ENCODE results near the gene CENATAC. TPM values are rescaled to one million over a fixed set of nuclear protein-coding genes. Genes with fewer than 3 reads are reported as not detected.
A peak's percentile ranks its signal among the peaks of the same experiment; 100 is the strongest.
"Not testable (repeated sequence)": the region's sequence is repeated elsewhere in the genome, so short reads cannot be mapped to it uniquely, and the experiment has no call there.

CENATAC gene
- total RNA-seq, 1 experiment from 2014 or later: 185 TPM

GRCh38 chr11:119055901-119056300 lies 58.0 kb downstream of the CENATAC start:
- CTCF ChIA-PET: interaction anchor here (0.6 to 3.5 kb wide), 5 partner anchors 12 to 150 kb away, joined by 3 to 25 read pairs (median 3); partner anchors contain the start of genes CBL, SLC37A4 and VPS11
- Histone ChIP-seq H3K9me3 (no peaks in the 10 kb centered on the region), H3K4me3 (ENCODE audit: low read depth, low read length) (peak overlapping the region; percentile 94), H3K27me3 (replicated peaks; ENCODE audit: control insufficient read depth, insufficient read depth, low read length) (no peaks in the 10 kb centered on the region), H3K36me3 (ENCODE audit: control insufficient read depth, insufficient read depth, low read length) (peaks cover 15% of the 10 kb centered on the region), H3K4me1 (peaks cover 10% of the 10 kb centered on the region)
- intact Hi-C loops (cut with micrococcal nuclease; ENCODE audit: unreplicated experiment): no loop called here
- no peak for DNase-seq
- peak in 1 of 2 experiments; percentile 7 for TF ChIP-seq CTCF (IDR thresholded peaks at IDR 0.05; ENCODE audit: insufficient read depth in 1 of 2, low read depth in 1 of 2, low read length in 1 of 2, severe bottlenecking in 1 of 2, unreplicated experiment in 1 of 2)
- Mint-ChIP-seq H3K4me1 (ENCODE audit: low read depth, unreplicated experiment) (peaks cover 20% of the 10 kb centered on the region), H3K4me3 (ENCODE audit: unreplicated experiment) (peak overlapping the region; percentile 88), H3K27me3 (ENCODE audit: insufficient read depth, unreplicated experiment) (no peaks in the 10 kb centered on the region), H3K36me3 (ENCODE audit: insufficient read depth, unreplicated experiment) (peaks cover 66% of the 10 kb centered on the region), H3K9me3 (ENCODE audit: unreplicated experiment) (no peaks in the 10 kb centered on the region), H3K27ac (ENCODE audit: unreplicated experiment) (peak overlapping the region; percentile 98)
- POLR2A ChIA-PET: interaction anchor here (0.5 to 2.0 kb wide), 15 partner anchors 9 to 359 kb away, joined by 3 to 18 read pairs (median 4); partner anchors contain the start of genes CBL, DPAGT1, HMBS and SLC37A4
- BruUV-seq (replicated peaks): no TSS peak

GRCh38 chr11:119056421-119056999 lies 58.6 kb downstream of the CENATAC start:
- Mint-ChIP-seq H3K4me1 (ENCODE audit: low read depth, unreplicated experiment) (peaks cover 20% of the 10 kb centered on the region), H3K36me3 (ENCODE audit: insufficient read depth, unreplicated experiment) (peaks cover 60% of the 10 kb centered on the region), H3K9me3 (ENCODE audit: unreplicated experiment) (no peaks in the 10 kb centered on the region), H3K27ac (ENCODE audit: unreplicated experiment) (peak overlapping the region; percentile 98), H3K27me3 (ENCODE audit: insufficient read depth, unreplicated experiment) (no peaks in the 10 kb centered on the region), H3K4me3 (ENCODE audit: unreplicated experiment) (peak overlapping the region; percentile 88)
- no TSS peak for BruUV-seq (replicated peaks)
- peaks cover 15% of the 10 kb centered on the region for H3K36me3 ChIP-seq (ENCODE audit: control insufficient read depth, insufficient read depth, low read length)
- ChIA-PET POLR2A (interaction anchor here (0.5 to 2.0 kb wide), 18 partner anchors 9 to 1986 kb away, joined by 3 to 18 read pairs (median 4); partner anchors contain the start of genes CBL, DPAGT1, HMBS and SLC37A4), CTCF (interaction anchor here (0.7 to 3.5 kb wide), 5 partner anchors 11 to 150 kb away, joined by 3 to 25 read pairs (median 3); partner anchors contain the start of genes CBL, NHERF4 and VPS11)
- no peak for TF ChIP-seq CTCF (IDR thresholded peaks at IDR 0.05; ENCODE audit: insufficient read depth in 1 of 2, low read depth in 1 of 2, low read length in 1 of 2, severe bottlenecking in 1 of 2, unreplicated experiment in 1 of 2)
- no peaks in the 10 kb centered on the region for H3K27me3 ChIP-seq (replicated peaks; ENCODE audit: control insufficient read depth, insufficient read depth, low read length)
- intact Hi-C loops (cut with micrococcal nuclease; ENCODE audit: unreplicated experiment): no loop called here
- peaks cover 10% of the 10 kb centered on the region for H3K4me1 ChIP-seq
- H3K9me3 ChIP-seq: no peaks in the 10 kb centered on the region
- H3K4me3 ChIP-seq (ENCODE audit: low read depth, low read length): peak overlapping the region; percentile 94
- peak in 1 of 2 experiments; percentile 57 for DNase-seq

- Mint-ChIP-seq H3K27me3 (ENCODE audit: insufficient read depth, unreplicated experiment) (no peaks in the 10 kb centered on the region), H3K36me3 (ENCODE audit: insufficient read depth, unreplicated experiment) (peaks cover 53% of the 10 kb centered on the region), H3K27ac (ENCODE audit: unreplicated experiment) (peak within 1 kb of the TSS; percentile 98), H3K9me3 (ENCODE audit: unreplicated experiment) (no peaks in the 10 kb centered on the region), H3K4me1 (ENCODE audit: low read depth, unreplicated experiment) (peaks cover 20% of the 10 kb centered on the region), H3K4me3 (ENCODE audit: unreplicated experiment) (peak within 1 kb of the TSS; percentile 88)
- DNase-seq: peak; percentile 100
- Histone ChIP-seq H3K36me3 (ENCODE audit: control insufficient read depth, insufficient read depth, low read length) (peaks cover 12% of the 10 kb centered on the region), H3K27me3 (replicated peaks; ENCODE audit: control insufficient read depth, insufficient read depth, low read length) (no peaks in the 10 kb centered on the region), H3K4me1 (peaks cover 10% of the 10 kb centered on the region), H3K9me3 (no peaks in the 10 kb centered on the region), H3K4me3 (ENCODE audit: low read depth, low read length) (peak within 1 kb of the TSS; percentile 94)
- TF ChIP-seq CTCF (IDR thresholded peaks at IDR 0.05; ENCODE audit: insufficient read depth in 1 of 2, low read depth in 1 of 2, low read length in 1 of 2, severe bottlenecking in 1 of 2, unreplicated experiment in 1 of 2): peak; percentile 32 to 77
- ChIA-PET CTCF (interaction anchor here (0.7 to 3.5 kb wide), 4 partner anchors 10 to 128 kb away, joined by 3 to 25 read pairs (median 4); partner anchors contain the start of genes NHERF4 and VPS11), POLR2A (interaction anchor here (0.6 to 2.0 kb wide), 12 partner anchors 8 to 104 kb away, joined by 3 to 21 read pairs (median 4); partner anchors contain the start of genes DPAGT1, HMBS, SLC37A4 and VPS11)
- intact Hi-C loops (cut with micrococcal nuclease; ENCODE audit: unreplicated experiment): loop anchor here (1.0 kb wide), 5 partner anchors 10 to 59 kb away; partner anchors contain the start of genes CENATAC, RPS25, SLC37A4 and TRAPPC4
- BruUV-seq (replicated peaks): no TSS peak
Measured at GRCh38 chr11:119057000-119057769, 59.2 kb downstream of the CENATAC start, which contains the start of gene HYOU1. HYOU1 (minus strand) TSS chr11:119057205; CDS start chr11:119056160, 1,045 bp downstream.

- H3K4me1 Mint-ChIP-seq (ENCODE audit: low read depth, unreplicated experiment): peaks cover 20% of the 10 kb centered on the region
- H3K27me3 ChIP-seq (replicated peaks; ENCODE audit: control insufficient read depth, insufficient read depth, low read length); POLR2A ChIA-PET; H3K9me3 Mint-ChIP-seq (ENCODE audit: unreplicated experiment); BruUV-seq (replicated peaks); H3K36me3 ChIP-seq (ENCODE audit: control insufficient read depth, insufficient read depth, low read length); H3K4me3 ChIP-seq (ENCODE audit: low read depth, low read length); H3K27ac Mint-ChIP-seq (ENCODE audit: unreplicated experiment); H3K9me3 ChIP-seq; CTCF ChIA-PET; DNase-seq; intact Hi-C loops (cut with micrococcal nuclease; ENCODE audit: unreplicated experiment); H3K4me1 ChIP-seq; H3K27me3 Mint-ChIP-seq (ENCODE audit: insufficient read depth, unreplicated experiment): not testable (repeated sequence)
- H3K4me3 Mint-ChIP-seq (ENCODE audit: unreplicated experiment): peak overlapping the region; percentile 88
- H3K36me3 Mint-ChIP-seq (ENCODE audit: insufficient read depth, unreplicated experiment): peaks cover 34% of the 10 kb centered on the region
Measured at GRCh38 chr11:119059128-119059527, 61.2 kb downstream of the CENATAC start.

All from Caco-2 (cell line).